CD14-positive monocyte (primary cell): ENCODE measurements around the gene DPP10. TPM values are rescaled to one million over a fixed set of nuclear protein-coding genes. Genes with fewer than 3 reads are reported as not detected.

Source experiments
- DNase-seq, 3 donors: peaks; one replicate each; pipeline ENCODE4 v3.0.0-alpha.2; 2011 to 2022
- H2AFZ ChIP-seq: 2 replicates; pipeline ENCODE4 v1.6.0; 2012; ENCODE audit warnings: mild to moderate bottlenecking, low read depth, low read length, inconsistent platforms; ENCODE audit not compliant: insufficient read depth, poor library complexity, severe bottlenecking
- H3K27ac ChIP-seq, 2 donors: 1 replicate in 1 of 2; 2 replicates in 1 of 2; pipeline ENCODE4 v1.5.1; 2012 to 2013; ENCODE audit warnings: low read length in 2 of 2, control low read depth in 1 of 2, inconsistent platforms in 1 of 2, low read depth in 1 of 2, mild to moderate bottlenecking in 1 of 2
- H3K27me3 ChIP-seq, 2 donors: one replicate each; pipeline versions ENCODE4 v1.6.0 to v1.6.1; 2011 to 2013; ENCODE audit warnings: low read length in 2 of 2; ENCODE audit not compliant: control insufficient read depth in 2 of 2, insufficient read depth in 2 of 2
- H3K36me3 ChIP-seq, 2 donors: replicated peaks in 1 of 2; 1 replicate in 1 of 2; 2 replicates in 1 of 2; pipeline versions ENCODE4 v1.5.1 to v1.6.1; 2012 to 2013; ENCODE audit warnings: low read length in 2 of 2, control low read depth in 1 of 2, inconsistent platforms in 1 of 2, mild to moderate bottlenecking in 1 of 2; ENCODE audit not compliant: insufficient read depth in 2 of 2, control insufficient read depth in 1 of 2
- H3K4me1 ChIP-seq, 2 donors: 1 replicate in 1 of 2; 2 replicates in 1 of 2; pipeline versions ENCODE4 v1.5.1 to v1.6.1; 2012 to 2013; ENCODE audit warnings: low read length in 2 of 2, control low read depth in 1 of 2, inconsistent platforms in 1 of 2, mild to moderate bottlenecking in 1 of 2, moderate library complexity in 1 of 2; ENCODE audit not compliant: insufficient read depth in 2 of 2, control insufficient read depth in 1 of 2
- H3K4me2 ChIP-seq: replicated peaks from 2 replicates; pipeline ENCODE3; 2012; ENCODE audit warnings: low read length, moderate library complexity, mild to moderate bottlenecking; ENCODE audit not compliant: poor library complexity, severe bottlenecking; ENCODE audit errors: extremely low read depth
- H3K4me3 ChIP-seq, 3 experiments: fragments of 200-600 bp in 1 of 3; sonication (generic) in 1 of 3; replicated peaks in 1 of 3; 1 replicate in 2 of 3; 2 replicates in 1 of 3; pipeline ENCODE4 v1.5.1; 2011 to 2013; ENCODE audit warnings: low read length in 3 of 3, mild to moderate bottlenecking in 3 of 3, control low read depth in 2 of 3, low read depth in 2 of 3, inconsistent platforms in 1 of 3, moderate library complexity in 1 of 3
- H3K79me2 ChIP-seq: 2 replicates; pipeline ENCODE4 v1.6.0; 2012; ENCODE audit warnings: mild to moderate bottlenecking, control low read depth, inconsistent platforms, low read length, moderate library complexity; ENCODE audit not compliant: insufficient read depth
- H3K9ac ChIP-seq: 2 replicates; pipeline ENCODE4 v1.6.0; 2017; ENCODE audit warnings: low read length, mild to moderate bottlenecking; ENCODE audit not compliant: insufficient read depth, poor library complexity, severe bottlenecking
- H3K9me3 ChIP-seq, 2 donors: replicated peaks in 1 of 2; 1 replicate in 1 of 2; 2 replicates in 1 of 2; pipeline versions ENCODE4 v1.5.1 to v1.6.1; 2012 to 2013; ENCODE audit warnings: low read length in 2 of 2, control low read depth in 1 of 2; ENCODE audit not compliant: control insufficient read depth in 1 of 2, insufficient read depth in 1 of 2
- H4K20me1 ChIP-seq: 2 replicates; pipeline ENCODE4 v1.6.0; 2012; ENCODE audit warnings: mild to moderate bottlenecking, low read length, control low read depth, moderate library complexity; ENCODE audit not compliant: insufficient read depth
- H3K27ac Mint-ChIP-seq, 7 donors: one replicate each; pipeline ENCODE4 v1.8.0; 2020; ENCODE audit warnings: mild to moderate bottlenecking in 7 of 7, mixed read lengths in 7 of 7, moderate library complexity in 6 of 7, inconsistent platforms in 2 of 7
- H3K27me3 Mint-ChIP-seq, 3 donors: one replicate each; pipeline ENCODE4 v1.8.0; 2021 to 2022; ENCODE audit warnings: low read depth in 3 of 3, mild to moderate bottlenecking in 3 of 3, mixed read lengths in 3 of 3, moderate library complexity in 3 of 3, inconsistent platforms in 1 of 3
- H3K36me3 Mint-ChIP-seq, 2 donors: one replicate each; pipeline ENCODE4 v1.8.0; 2020; ENCODE audit warnings: mixed read lengths in 2 of 2, inconsistent platforms in 1 of 2, mild to moderate bottlenecking in 1 of 2
- H3K4me1 Mint-ChIP-seq: one replicate; pipeline ENCODE4 v1.8.0; 2020; ENCODE audit warnings: mild to moderate bottlenecking, mixed read lengths
- H3K4me3 Mint-ChIP-seq, 2 donors: one replicate each; pipeline ENCODE4 v1.8.0; 2020; ENCODE audit warnings: mild to moderate bottlenecking in 2 of 2, mixed read lengths in 2 of 2, moderate library complexity in 1 of 2
- H3K9me3 Mint-ChIP-seq, 7 donors: one replicate each; pipeline ENCODE4 v1.8.0; 2020 to 2022; ENCODE audit warnings: mixed read lengths in 7 of 7, mild to moderate bottlenecking in 6 of 7, moderate library complexity in 6 of 7, inconsistent platforms in 2 of 7
- WGBS: methylation state at CpG from one replicate; pipeline ENCODE4 v1.1.5; 2013; ENCODE audit warnings: missing lambda C conversion rate; ENCODE audit not compliant: insufficient coverage; 5-methylcytosine and 5-hydroxymethylcytosine counted together
- intact Hi-C, 2 donors: fragments of 100-400 bp; cut with micrococcal nuclease; formaldehyde crosslinking; loops; one replicate each; pipeline versions ENCODE4 v1.15.0 to v1.15.1; 2023
- polyA plus RNA-seq, 3 donors: library from polyadenylated mRNA; depleted of rRNA in 1 of 3; unstranded in 2 of 3; stranded (reverse) in 1 of 3; fragments of 300-500 nt in 2 of 3; fragments of >200 nt in 1 of 3; fragmentation: Illumina TruSeq in 2 of 3; gene quantifications; 1 replicate in 2 of 3; 2 replicates in 1 of 3; pipeline ENCODE4 v1.2.3, GENCODE V29; 2012 to 2021
- TF ChIP-seq, protein P1 (sequence below): fragments of 200-600 bp; IDR thresholded peaks from one replicate; pipeline ENCODE4 v1.8.0; 2022; ENCODE audit warnings: antibody characterized with exemption, mild to moderate bottlenecking

DPP10 gene
- polyA plus RNA-seq, 3 donors = not detected

DNA sequence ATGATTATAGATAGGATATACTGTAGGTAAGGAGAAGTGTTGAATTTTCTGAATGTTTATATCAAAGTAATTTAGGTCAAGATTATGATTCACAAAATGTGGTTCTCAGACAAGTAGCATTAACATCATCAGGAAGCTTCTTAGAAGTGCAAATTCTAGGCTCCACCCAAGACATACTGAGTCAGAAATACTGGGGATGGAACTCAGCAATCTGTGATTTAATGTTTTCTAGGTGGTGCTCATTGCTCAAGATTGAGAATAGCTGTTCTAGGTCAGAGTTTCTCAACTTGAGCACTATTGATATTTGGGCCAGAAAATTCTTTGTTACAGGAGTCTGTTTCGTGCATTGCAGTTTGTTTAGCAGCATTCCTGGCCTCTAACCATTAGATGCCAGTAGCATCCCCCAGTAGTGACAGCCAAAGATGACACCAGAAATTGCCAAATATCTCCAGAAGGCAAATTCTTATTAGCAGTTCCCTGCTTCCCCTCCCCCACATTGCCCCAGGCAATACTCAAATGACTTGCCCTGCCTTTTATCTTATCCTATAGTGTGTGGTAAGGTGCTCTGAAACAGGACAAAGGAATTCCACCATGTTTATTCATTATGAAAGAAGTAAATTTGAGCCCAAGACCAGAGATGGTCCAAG lies 1001.2 kb downstream of the DPP10 start:
- intact Hi-C loops = no loop called here
- WGBS = 60% methylated on average over 1 of the region's 1 CpG
- peaks cover 5 to 17% (median 8%) of the 10 kb centered on the region in 7 donors for H3K9me3 Mint-ChIP-seq
- no peak overlapping the region for H3K9ac ChIP-seq
- H3K27ac Mint-ChIP-seq = no peak overlapping the region
- H3K4me3 ChIP-seq = no peak overlapping the region
- peaks cover 12 to 16% of the 10 kb centered on the region in 2 donors for H3K9me3 ChIP-seq
- H3K27ac ChIP-seq = no peak overlapping the region
- H3K79me2 ChIP-seq = no peaks in the 10 kb centered on the region
- H4K20me1 ChIP-seq = no peaks in the 10 kb centered on the region
- no peaks in the 10 kb centered on the region for H3K27me3 Mint-ChIP-seq
- no peaks in the 10 kb centered on the region for H3K4me1 ChIP-seq
- H3K4me1 Mint-ChIP-seq = no peaks in the 10 kb centered on the region
- no peaks in the 10 kb centered on the region for H3K36me3 Mint-ChIP-seq
- H3K36me3 ChIP-seq = no peaks in the 10 kb centered on the region
- no peaks in the 10 kb centered on the region for H3K27me3 ChIP-seq
- H3K4me2 ChIP-seq = no peak overlapping the region
- TF ChIP-seq, protein P1, sequence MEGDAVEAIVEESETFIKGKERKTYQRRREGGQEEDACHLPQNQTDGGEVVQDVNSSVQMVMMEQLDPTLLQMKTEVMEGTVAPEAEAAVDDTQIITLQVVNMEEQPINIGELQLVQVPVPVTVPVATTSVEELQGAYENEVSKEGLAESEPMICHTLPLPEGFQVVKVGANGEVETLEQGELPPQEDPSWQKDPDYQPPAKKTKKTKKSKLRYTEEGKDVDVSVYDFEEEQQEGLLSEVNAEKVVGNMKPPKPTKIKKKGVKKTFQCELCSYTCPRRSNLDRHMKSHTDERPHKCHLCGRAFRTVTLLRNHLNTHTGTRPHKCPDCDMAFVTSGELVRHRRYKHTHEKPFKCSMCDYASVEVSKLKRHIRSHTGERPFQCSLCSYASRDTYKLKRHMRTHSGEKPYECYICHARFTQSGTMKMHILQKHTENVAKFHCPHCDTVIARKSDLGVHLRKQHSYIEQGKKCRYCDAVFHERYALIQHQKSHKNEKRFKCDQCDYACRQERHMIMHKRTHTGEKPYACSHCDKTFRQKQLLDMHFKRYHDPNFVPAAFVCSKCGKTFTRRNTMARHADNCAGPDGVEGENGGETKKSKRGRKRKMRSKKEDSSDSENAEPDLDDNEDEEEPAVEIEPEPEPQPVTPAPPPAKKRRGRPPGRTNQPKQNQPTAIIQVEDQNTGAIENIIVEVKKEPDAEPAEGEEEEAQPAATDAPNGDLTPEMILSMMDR = no peak
- H2AFZ ChIP-seq = no peak overlapping the region
- DNase-seq = no peak
- no peak overlapping the region for H3K4me3 Mint-ChIP-seq

DNA sequence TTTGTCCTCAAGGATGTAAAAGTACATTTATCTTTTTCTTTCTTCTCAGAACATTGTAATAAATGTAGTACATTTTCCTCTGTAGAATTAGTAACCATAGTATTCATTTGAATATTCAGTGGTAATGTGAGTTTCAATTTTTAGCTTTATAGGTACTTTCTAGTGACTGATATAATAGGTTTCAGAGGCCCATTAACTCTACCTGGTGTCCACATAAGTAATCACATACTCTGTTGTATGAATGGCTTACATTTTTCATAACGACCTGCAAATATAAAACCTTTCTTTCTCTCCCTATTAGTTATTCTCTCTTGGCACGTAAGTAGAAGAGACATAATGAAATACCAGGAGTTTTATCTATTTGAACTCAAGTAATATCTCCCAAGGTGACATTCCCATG lies 1017.6 kb downstream of the DPP10 start:
- Mint-ChIP-seq H3K4me1 (no peaks in the 10 kb centered on the region), H3K27ac (no peak overlapping the region), H3K4me3 (no peak overlapping the region), H3K36me3 (no peaks in the 10 kb centered on the region), H3K9me3 (peaks cover 0 to 12% (median 5%) of the 10 kb centered on the region in 7 donors), H3K27me3 (no peaks in the 10 kb centered on the region)
- Histone ChIP-seq H2AFZ (no peak overlapping the region), H3K27me3 (no peaks in the 10 kb centered on the region), H3K4me2 (no peak overlapping the region), H3K9me3 (peaks cover 0 to 5% of the 10 kb centered on the region in 2 donors), H3K4me1 (no peaks in the 10 kb centered on the region), H3K4me3 (no peak overlapping the region), H3K79me2 (no peaks in the 10 kb centered on the region), H3K36me3 (no peaks in the 10 kb centered on the region), H3K9ac (no peak overlapping the region), H4K20me1 (no peaks in the 10 kb centered on the region), H3K27ac (no peak overlapping the region)
- TF ChIP-seq, protein P1 = no peak
- DNase-seq = no peak
- WGBS = no CpG with 5 or more reads among the region's 2 CpGs
- intact Hi-C loops = no loop called here
